HepG2 (cell line): ENCODE results near the gene KIAA0232. TPM values are rescaled to one million over a fixed set of nuclear protein-coding genes. Genes with fewer than 3 reads are reported as not detected.

Experiments used
- HNF1A ChIP-seq, 2 experiments: sonication (generic) in 1 of 2; formaldehyde crosslinking in 1 of 2; IDR thresholded peaks; 2 replicates each; pipeline versions ENCODE4 v1.4.0 to v1.6.1; 2016 to 2020; ENCODE audit warnings: borderline replicate concordance in 1 of 2, low read depth in 1 of 2, mild to moderate bottlenecking in 1 of 2, missing genetic modification reagents in 1 of 2
- JDP2 ChIP-seq: sonication (generic); formaldehyde crosslinking; IDR thresholded peaks from 2 replicates; pipeline ENCODE4 v1.8.1; 2022; ENCODE audit warnings: missing genetic modification reagents, borderline replicate concordance
- JUNB ChIP-seq: sonication (generic); formaldehyde crosslinking; IDR thresholded peaks from 2 replicates; pipeline ENCODE4 v1.8.0; 2022; ENCODE audit warnings: missing genetic modification reagents, mild to moderate bottlenecking, borderline replicate concordance
- KAT7 ChIP-seq: IDR thresholded peaks from 2 replicates; pipeline ENCODE4 v1.6.1; 2018; ENCODE audit warnings: borderline replicate concordance, missing compliant biosample characterization
- MED1 ChIP-seq: sonication (generic); formaldehyde crosslinking; IDR thresholded peaks from 2 replicates; pipeline ENCODE4 v1.4.0; 2020; ENCODE audit warnings: missing genetic modification reagents
- NCOA2 ChIP-seq: sonication (generic); formaldehyde crosslinking; IDR thresholded peaks from 2 replicates; pipeline ENCODE4 v1.8.0; 2022; ENCODE audit warnings: inconsistent platforms
- SNRNP70 ChIP-seq: fragments of 200-400 bp; formaldehyde crosslinking; IDR thresholded peaks from 2 replicates; pipeline ENCODE4 v1.6.1; 2017; ENCODE audit warnings: mild to moderate bottlenecking, low read depth, low read length, moderate library complexity
- SOX6 ChIP-seq, 2 experiments: fragments of 450-650 bp in 1 of 2; sonication (generic) in 1 of 2; formaldehyde crosslinking in 1 of 2; IDR thresholded peaks; 2 replicates each; pipeline versions ENCODE4 v1.4.0 to v1.6.1; 2017 to 2020; ENCODE audit warnings: antibody characterized with exemption in 1 of 2, mild to moderate bottlenecking in 1 of 2, missing genetic modification reagents in 1 of 2
- ZNF225 ChIP-seq: sonication (generic); formaldehyde crosslinking; IDR thresholded peaks from 2 replicates; pipeline ENCODE4 v1.4.0; 2020; ENCODE audit warnings: mild to moderate bottlenecking, missing genetic modification reagents
- ZNF234 ChIP-seq: sonication (generic); formaldehyde crosslinking; conservative IDR thresholded peaks from 2 replicates; pipeline ENCODE4 v1.5.1; 2020; ENCODE audit warnings: mild to moderate bottlenecking, missing genetic modification reagents
- ZNF468 ChIP-seq: sonication (generic); formaldehyde crosslinking; IDR thresholded peaks from 2 replicates; pipeline ENCODE4 v1.8.0; 2022; ENCODE audit warnings: mild to moderate bottlenecking, moderate library complexity, missing genetic modification reagents
- ZNF574 ChIP-seq: sonication (generic); formaldehyde crosslinking; IDR thresholded peaks from 2 replicates; pipeline ENCODE4 v1.4.0; 2020; ENCODE audit warnings: missing genetic modification reagents
- ZNF687 ChIP-seq: sonication (generic); formaldehyde crosslinking; IDR thresholded peaks from 2 replicates; pipeline ENCODE4 v1.5.1; 2020; ENCODE audit warnings: mild to moderate bottlenecking, missing genetic modification reagents, moderate library complexity
- ZNF784 ChIP-seq: sonication (generic); formaldehyde crosslinking; IDR thresholded peaks from 2 replicates; pipeline ENCODE4 v1.5.1; 2020; ENCODE audit warnings: missing genetic modification reagents, mild to moderate bottlenecking, borderline replicate concordance
- ZNF891 ChIP-seq: sonication (generic); formaldehyde crosslinking; IDR thresholded peaks from 2 replicates; pipeline ENCODE4 v1.5.0; 2020; ENCODE audit warnings: mild to moderate bottlenecking, missing genetic modification reagents
- polyA plus RNA-seq, 8 experiments: library from polyadenylated mRNA; depleted of rRNA in 3 of 8; stranded (reverse) in 7 of 8; unstranded in 1 of 8; fragments of >200 nt; fragmentation: Illumina TruSeq in 4 of 8; extraction: Trizol in 4 of 8; gene quantifications; 2 replicates each; pipeline versions ENCODE4 v1.2.1 to v1.2.3, GENCODE V29; 2011 to 2016; ENCODE audit warnings: low read depth in 4 of 8, missing spikeins in 1 of 8, mixed read lengths in 1 of 8; ENCODE audit not compliant: insufficient read depth in 1 of 8
- total RNA-seq, 5 experiments: library from RNA; depleted of rRNA; stranded (reverse); fragments of >200 nt; fragmentation: Illumina TruSeq; extraction: Trizol; gene quantifications; 2 replicates each; pipeline ENCODE4 v1.2.3, GENCODE V29; 2016; ENCODE audit warnings: low read depth in 1 of 5

The KIAA0232 gene
- total and polyA plus RNA-seq, 2 of the 13 experiments (the other 11 are each of a cell fraction or from before 2014, with no cell fraction given), result 7.8 to 17.1 TPM

GRCh38 chr4:6926681-6927478, 144.4 kb downstream of the KIAA0232 start (continued):
- TF ChIP-seq JUNB (CRISPR knock-in tag), result no peak
- no peak for TF ChIP-seq SOX6 (IDR thresholded peaks at IDR 0.05)
- peak; percentile 53; the same call in 1 of the 2 replicates for TF ChIP-seq SOX6 (CRISPR knock-in tag; IDR thresholded peaks at IDR 0.05)
- no peak for TF ChIP-seq JDP2 (CRISPR knock-in tag)
- no peak for TF ChIP-seq ZNF784 (CRISPR knock-in tag)
- TF ChIP-seq SNRNP70, result no peak
- peak; percentile 44 for TF ChIP-seq NCOA2 (CRISPR knock-in tag)
- no peak for TF ChIP-seq HNF1A (IDR thresholded peaks at IDR 0.05; ENCODE audit: low read depth)
- peak; percentile 81; the same call in 1 of the 2 replicates for TF ChIP-seq HNF1A (CRISPR knock-in tag; IDR thresholded peaks at IDR 0.05; ENCODE audit: borderline replicate concordance)
- TF ChIP-seq ZNF891 (CRISPR knock-in tag), result no peak
- no peak for TF ChIP-seq KAT7 (CRISPR knock-in tag)
- TF ChIP-seq ZNF574 (CRISPR knock-in tag), result peak; percentile 49; the same call in 1 of the 2 replicates
- TF ChIP-seq ZNF468, result no peak
- TF ChIP-seq ZNF225 (CRISPR knock-in tag), result no peak
- peak; percentile 85 for TF ChIP-seq ZNF687 (CRISPR knock-in tag)
- TF ChIP-seq ZNF234 (CRISPR knock-in tag), result no peak
- TF ChIP-seq MED1 (CRISPR knock-in tag), result no peak; the same call in 1 of the 2 replicates
